HG02943 (cell line): ENCODE data around the gene MRPL46.
"Not testable (repeated sequence)": the region's sequence is repeated elsewhere in the genome, so short reads cannot be mapped to it uniquely, and the experiment has no call there.

Experiments
- ATAC-seq: cut with Tn5 transposase; IDR thresholded peaks from one replicate; pipeline ENCODE4 v1.9.1; 2021; ENCODE audit warnings: mild to moderate bottlenecking, low read depth, moderate library complexity; ENCODE audit not compliant: unreplicated experiment

The MRPL46 gene

GRCh38 chr15:88480981-88481380, 13.8 kb upstream of the MRPL46 start:
- ATAC-seq, result no peak

DNA sequence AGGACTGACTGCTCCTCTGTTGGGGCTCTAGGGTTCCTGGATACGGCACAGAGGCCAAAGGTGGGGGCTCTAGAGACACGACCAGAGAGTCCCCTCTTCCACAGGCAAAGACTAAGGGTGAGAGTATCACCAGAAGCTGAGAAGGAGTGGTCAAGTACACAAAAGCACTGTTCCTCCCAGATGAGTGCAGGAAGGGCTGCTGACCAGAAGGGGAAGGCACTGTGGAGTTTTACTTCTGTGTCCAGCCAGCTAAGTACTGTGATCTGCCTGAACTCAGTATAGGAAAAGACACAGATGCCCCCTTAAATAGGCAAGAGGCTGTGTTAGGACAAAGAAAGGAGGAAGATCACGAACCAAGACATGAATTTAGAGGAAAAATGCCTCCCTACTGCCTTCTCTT, 12.0 kb upstream of the MRPL46 start:
- ATAC-seq, result no peak

DNA sequence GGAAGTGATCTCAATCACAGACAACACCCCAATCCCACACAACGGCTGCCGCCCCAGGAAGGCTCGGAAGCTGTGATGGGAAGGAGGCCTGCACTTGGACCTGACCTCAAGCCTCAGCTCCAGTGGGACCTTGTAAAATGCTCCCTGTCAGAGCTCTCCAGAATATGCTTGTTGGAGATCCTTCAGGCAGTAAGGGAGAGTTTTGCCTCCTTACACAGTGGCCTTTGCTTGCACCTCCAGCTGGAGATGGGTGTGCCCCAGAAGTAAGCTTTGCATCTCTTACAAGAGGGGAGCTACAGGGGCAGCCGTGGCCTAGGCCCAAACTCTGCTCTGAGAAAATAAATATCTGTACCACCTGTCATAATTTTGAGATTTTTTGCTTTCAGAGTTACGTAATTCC, 10.7 kb upstream of the MRPL46 start:
- no peak for ATAC-seq

GRCh38 chr15:88477126-88477525, 9.9 kb upstream of the MRPL46 start:
- no peak for ATAC-seq

- ATAC-seq, result no peak
Observed at GRCh38 chr15:88476635-88477060, 9.5 kb upstream of the MRPL46 start.

DNA sequence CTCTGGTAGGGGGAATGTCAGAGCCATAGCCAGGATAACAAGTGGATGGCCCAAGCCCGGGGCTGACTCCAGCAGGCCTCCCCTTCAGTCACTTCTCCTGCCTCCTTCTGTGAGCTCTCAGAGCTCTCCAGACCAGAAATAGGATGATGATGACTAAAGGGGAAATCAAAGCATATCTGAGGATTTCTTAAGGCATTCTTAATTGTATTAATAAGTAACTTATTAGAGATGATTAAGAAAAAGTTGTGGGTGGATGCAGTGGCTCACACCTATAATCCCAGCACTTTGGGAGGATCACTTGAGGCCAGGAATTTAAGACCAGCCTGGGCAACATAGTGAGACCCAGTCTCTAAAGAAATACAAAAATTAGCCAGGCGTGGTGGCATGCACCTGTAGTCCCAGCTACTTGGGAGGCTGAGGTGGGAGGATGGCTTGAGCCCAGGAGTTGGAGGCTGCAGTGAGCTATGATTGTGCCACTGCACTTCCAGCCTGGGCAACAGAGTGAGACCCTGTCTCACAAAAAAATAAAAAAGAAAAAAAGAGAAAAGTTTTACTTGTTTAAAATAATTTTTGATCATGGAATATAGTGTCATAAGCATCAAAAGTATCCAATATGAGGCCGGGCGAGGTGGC, 6.6 kb upstream of the MRPL46 start:
- not testable (repeated sequence) for ATAC-seq

DNA sequence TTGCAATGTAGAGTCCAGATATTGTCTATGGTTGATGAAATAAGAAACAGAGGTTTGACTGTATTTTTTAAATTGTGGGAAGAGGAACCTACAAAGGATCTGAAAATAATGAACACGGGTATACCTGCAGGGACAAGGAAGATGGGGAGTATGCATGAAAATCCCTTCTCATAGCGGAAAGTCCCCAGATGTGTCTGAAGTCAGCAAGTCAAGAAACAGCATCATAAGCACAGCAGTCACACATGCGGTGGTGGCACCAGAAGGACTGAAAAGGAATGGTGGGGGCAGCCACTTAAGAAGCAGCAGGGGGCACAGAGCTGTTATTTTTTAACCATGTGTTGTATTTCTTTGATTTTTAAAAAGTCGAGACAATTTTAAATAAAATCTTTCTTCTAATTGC, 5.0 kb upstream of the MRPL46 start:
- ATAC-seq, result no peak

DNA sequence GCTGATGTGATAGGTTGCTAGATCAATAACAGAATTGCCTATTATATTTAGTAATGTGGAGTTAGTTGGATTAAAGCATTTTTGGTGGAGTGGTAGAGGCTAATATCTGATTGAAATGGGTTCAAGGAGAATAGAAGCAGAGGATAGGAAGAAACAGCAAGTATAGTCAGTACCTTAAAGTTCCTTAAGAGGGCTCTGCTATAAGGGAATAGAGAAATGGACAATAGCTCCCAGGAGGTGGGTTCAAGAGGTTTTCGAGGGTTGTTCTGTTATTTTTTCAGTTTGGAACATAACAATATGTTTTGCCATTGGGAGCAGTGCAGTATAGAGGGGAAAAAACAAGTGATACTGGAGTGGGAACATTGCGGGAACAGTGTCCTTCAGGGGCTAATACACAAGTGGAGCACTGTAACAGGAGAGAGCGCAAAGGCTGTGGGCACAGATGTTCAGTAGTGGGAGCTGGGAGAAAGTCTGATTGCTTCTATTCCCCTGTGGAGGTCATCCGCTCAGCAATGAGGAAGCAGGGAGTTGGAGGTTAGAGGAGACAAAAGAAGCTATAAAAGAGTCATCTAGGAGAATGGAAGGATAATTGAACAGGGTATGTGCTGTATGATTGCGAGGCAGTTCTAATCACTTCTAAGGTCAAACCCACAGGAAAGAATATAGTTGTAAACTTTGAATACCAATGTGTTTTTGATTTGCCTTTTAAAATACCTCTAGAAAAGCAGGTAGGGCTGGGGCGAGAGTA, 3.6 kb upstream of the MRPL46 start:
- ATAC-seq, result no peak

DNA sequence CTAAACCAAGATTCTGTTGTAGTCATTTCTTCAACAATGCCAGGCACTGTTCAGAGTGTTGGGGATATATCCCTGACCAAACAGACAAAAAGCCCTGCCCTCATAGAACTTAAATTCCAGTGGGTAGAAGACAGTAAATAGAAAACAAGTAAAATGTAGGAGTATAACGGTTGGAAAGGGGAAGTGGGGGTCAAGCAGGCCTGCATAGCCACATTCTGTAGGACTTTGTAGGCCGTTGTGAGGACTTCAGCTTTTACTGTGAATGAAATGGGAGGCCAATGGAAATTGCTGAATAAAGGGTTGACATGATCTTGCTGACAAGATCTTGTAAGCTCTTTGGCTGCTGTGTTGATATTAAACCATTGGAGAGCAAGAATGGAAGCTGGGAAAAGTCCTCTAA, 2.1 kb upstream of the MRPL46 start:
- no peak for ATAC-seq

DNA sequence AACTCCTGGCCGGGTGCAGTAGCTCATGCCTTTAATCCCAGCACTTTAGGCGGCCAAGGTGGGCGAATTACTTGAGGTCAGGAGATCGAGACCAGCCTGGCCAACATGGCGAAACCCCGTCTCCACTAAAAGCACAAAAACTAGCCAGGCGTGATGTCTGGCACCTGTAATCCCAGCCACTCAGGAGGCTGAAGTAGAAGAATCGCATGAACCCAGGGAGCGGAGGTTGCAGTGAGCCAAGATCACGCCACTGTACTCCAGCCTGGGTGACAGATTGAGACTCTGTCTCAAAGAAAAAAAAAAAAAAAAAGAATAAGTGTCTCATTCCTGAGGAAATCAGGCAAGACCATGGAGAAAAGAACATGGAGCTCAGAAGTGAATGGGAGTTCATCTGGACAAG, 1.5 kb upstream of the MRPL46 start:
- ATAC-seq, result not testable (repeated sequence)

GRCh38 chr15:88467935-88468528, 844 bp upstream of the MRPL46 start:
- no peak for ATAC-seq

DNA sequence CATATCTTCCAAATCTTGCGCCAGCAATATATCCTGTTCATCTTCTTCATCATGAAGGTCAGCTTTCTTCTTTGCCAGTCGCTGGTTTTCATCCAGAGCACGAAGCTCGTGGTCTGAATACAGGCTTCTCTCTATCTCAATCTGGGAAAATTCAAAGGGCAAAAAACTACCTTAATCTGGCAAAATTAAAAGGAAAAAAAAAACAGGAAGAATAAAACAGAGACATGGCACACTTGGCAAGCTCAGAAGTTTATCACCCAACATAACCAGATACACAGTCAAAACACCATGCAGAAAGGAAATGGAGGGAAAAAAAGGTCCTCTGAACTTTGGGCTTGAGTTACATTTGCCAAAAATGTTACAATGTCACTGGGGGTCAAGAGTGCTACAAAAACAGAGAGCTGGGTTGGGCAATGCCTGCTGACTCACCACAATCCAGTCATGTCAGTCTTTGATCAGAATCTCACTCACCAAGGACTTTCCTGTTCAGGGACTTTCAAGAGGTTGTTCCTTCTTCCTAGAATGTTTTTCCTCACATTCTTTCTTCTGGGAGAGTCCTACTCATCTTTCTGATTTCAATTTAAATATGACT, 1.5 kb downstream of the MRPL46 start:
- ATAC-seq, result no peak

DNA sequence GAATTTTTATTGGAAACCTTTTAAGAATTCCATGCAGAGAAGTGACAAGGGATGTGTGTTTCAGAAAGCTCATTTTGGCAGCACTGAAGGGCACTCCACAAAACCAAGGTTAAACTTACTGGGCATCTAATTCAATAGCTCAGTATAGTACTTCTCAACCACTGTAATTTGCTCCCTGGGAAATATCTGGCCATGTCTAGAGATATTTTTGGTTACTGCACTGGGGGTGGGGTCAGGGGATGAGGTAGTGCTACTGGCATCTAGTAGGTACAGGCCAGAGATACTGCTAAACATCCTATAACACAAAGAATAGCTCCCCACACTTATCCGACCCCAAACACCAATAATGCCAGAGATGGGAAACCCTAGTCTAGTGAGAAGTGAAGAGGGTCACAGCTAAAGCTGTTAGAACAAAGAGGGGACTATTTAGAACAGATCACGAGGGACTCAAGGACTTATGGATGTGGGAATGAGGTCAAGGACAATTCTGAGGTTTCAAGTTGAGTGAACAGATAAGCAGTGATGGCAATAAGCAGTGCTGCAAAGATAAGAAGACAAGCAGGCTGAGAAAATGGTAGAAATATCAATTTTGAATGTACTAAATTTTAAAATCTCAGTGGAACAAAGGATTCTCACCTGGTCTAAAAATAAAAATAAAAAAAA, 3.2 kb downstream of the MRPL46 start:
- ATAC-seq, result no peak

GRCh38 chr15:88456733-88457132, 10.5 kb downstream of the MRPL46 start:
- ATAC-seq, result no peak

GRCh38 chr15:88454867-88455810, 12.0 kb downstream of the MRPL46 start:
- ATAC-seq, result peak; percentile 80

DNA sequence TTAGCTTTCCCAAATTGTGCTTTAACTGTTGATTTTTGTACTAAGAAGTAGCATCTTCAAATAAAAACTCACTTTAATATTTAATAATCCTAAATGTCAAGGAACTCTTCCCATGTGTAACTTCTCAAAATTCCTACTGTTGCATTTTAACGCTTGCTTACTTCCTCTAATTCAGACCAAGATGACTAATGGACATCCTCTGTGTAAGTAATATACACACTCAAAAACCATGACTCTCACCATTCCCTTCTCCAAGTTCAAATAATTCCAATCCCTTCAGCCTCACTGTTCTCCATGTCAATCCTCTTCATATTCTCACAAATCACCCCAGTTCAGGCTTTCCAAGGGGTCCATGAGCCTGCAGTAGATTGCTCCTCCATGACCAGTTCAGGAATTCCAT, 13.0 kb downstream of the MRPL46 start:
- ATAC-seq, result no peak

GRCh38 chr15:88453651-88454050, 13.5 kb downstream of the MRPL46 start:
- ATAC-seq, result no peak

DNA sequence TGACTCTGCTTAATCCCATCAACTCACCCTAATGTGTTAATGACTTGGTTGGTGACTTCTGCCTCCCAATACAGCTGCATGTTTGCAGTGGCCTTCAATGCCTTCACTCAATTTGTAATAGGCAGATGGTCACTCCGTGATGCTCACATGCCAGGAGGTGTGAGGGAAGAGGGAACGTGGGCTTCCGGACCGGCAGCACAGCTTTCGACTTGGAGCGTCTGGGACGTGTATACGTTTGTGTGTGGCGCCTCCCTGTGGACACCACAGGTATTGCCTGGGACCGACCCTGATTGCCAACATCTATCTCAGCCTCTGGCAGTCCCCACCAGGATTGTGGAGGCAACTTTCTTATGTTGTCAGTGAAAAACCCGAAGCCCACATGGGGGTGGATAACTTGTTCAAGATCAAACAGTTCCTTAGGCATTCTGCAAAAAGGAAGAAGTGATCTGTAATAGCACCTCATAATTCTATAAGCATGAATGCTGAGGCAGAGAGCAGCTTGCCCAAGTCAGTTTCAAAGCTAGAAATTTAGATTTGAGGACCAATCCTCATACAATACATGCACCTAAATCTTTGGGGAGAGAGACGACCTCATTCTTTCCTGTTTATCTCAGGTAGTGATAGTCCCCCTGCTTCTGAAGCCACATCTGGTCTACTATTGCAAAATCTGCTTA, 16.9 kb downstream of the MRPL46 start:
- peak; percentile 69 for ATAC-seq

GRCh38 chr15:88449581-88449980, 17.6 kb downstream of the MRPL46 start:
- no peak for ATAC-seq
